Thoracic aorta endothelial cell (primary cell): ENCODE measurements around the gene DMGDH. TPM values are rescaled to one million over a fixed set of nuclear protein-coding genes. Genes with fewer than 3 reads are reported as not detected.

Experiments
- total RNA-seq: library from RNA; depleted of rRNA; stranded (reverse); fragments of >200 nt; gene quantifications from 2 replicates; pipeline ENCODE4 v1.2.3, GENCODE V29; 2012

Gene DMGDH
- total RNA-seq, result 0.07 TPM in 1 of 2 replicates, not detected in the other

GRCh38 chr5:79069488-79070349, at the start of gene DMGDH, which contains the start of gene BHMT2:
DMGDH (minus strand) TSS chr5:79069674; CDS start chr5:79069620, 54 bp downstream.
BHMT2 (plus strand) TSS chr5:79069767; CDS start chr5:79069783, 16 bp downstream.

GRCh38 chr5:79111387-79111959, 42.0 kb upstream of the DMGDH start, which contains the start of gene BHMT:
BHMT (plus strand) TSS chr5:79111809; CDS start chr5:79111886, 77 bp downstream.

GRCh38 chr5:78985116-78985724, 84.3 kb downstream of the DMGDH start, which contains the start of gene ARSB:
ARSB (minus strand) TSS chr5:78985310; CDS start chr5:78985248, 62 bp downstream.

Other genes with a start within 250 kb of the DMGDH start
- gene ARSB, start 84.4 kb downstream of the DMGDH start, total RNA-seq, result 23.8 and 26.4 TPM in 2 replicates
- 0.13 and 0.22 TPM in 2 replicates for gene BHMT2, start 93 bp upstream of the DMGDH start, total RNA-seq
- gene BHMT, start 42.1 kb upstream of the DMGDH start, total RNA-seq, result not detected in 2 replicates
- 11.4 and 14.9 TPM in 2 replicates for gene JMY, start 166.5 kb upstream of the DMGDH start, total RNA-seq